Thoracic aorta (tissue), 2 donors: ENCODE results near the gene DHX36. TPM values are rescaled to one million over a fixed set of nuclear protein-coding genes. Genes with fewer than 3 reads are reported as not detected.

Source experiments
- ATAC-seq: fragments of 150-250 bp; one replicate; pipeline ENCODE4 v1.8.0; 2017; ENCODE audit warnings: low read depth; ENCODE audit not compliant: insufficient number of reproducible peaks, low FRiP score
- DNase-seq: peaks from one replicate; pipeline ENCODE4 v3.0.0-alpha.2; 2020; ENCODE audit warnings: low spot score
- H3K27ac ChIP-seq, 2 donors: fragments of 200-600 bp; sonication (generic); 1 replicate in 1 of 2; 2 replicates in 1 of 2; pipeline ENCODE4 v1.5.1; 2016; ENCODE audit warnings: mild to moderate bottlenecking in 2 of 2, moderate library complexity in 2 of 2
- H3K27me3 ChIP-seq: fragments of 200-600 bp; sonication (generic); replicated peaks from 2 replicates; pipeline ENCODE4 v1.6.0; 2016; ENCODE audit warnings: mild to moderate bottlenecking; ENCODE audit not compliant: insufficient read depth
- H3K36me3 ChIP-seq: fragments of 200-600 bp; sonication (generic); one replicate; pipeline ENCODE4 v1.5.1; 2016
- H3K4me1 ChIP-seq, 2 donors: fragments of 200-600 bp; sonication (generic); 1 replicate in 1 of 2; 2 replicates in 1 of 2; pipeline versions ENCODE4 v1.5.1 to v1.6.0; 2016; ENCODE audit warnings: low read depth in 2 of 2, mild to moderate bottlenecking in 1 of 2; ENCODE audit not compliant: control insufficient read depth in 1 of 2
- H3K4me3 ChIP-seq: fragments of 200-600 bp; sonication (generic); 2 replicates; pipeline ENCODE4 v1.5.1; 2016; ENCODE audit warnings: mild to moderate bottlenecking
- H3K9me3 ChIP-seq: fragments of 200-600 bp; sonication (generic); 2 replicates; pipeline ENCODE4 v1.5.1; 2016
- total RNA-seq, 2 donors: library from RNA; depleted of rRNA; stranded (reverse); fragments of >200 nt; gene quantifications; one replicate each; pipeline versions ENCODE4 v1.1.0 to v1.2.3, GENCODE V29; 2016
- TF ChIP-seq, protein P1 (sequence below): fragments of 200-600 bp; sonication (generic); IDR thresholded peaks from one replicate; pipeline ENCODE4 v1.5.1; 2019; ENCODE audit warnings: antibody characterized with exemption

Gene DHX36
- total RNA-seq, 2 donors from 2014 or later: 71.5 to 128 TPM

DNA sequence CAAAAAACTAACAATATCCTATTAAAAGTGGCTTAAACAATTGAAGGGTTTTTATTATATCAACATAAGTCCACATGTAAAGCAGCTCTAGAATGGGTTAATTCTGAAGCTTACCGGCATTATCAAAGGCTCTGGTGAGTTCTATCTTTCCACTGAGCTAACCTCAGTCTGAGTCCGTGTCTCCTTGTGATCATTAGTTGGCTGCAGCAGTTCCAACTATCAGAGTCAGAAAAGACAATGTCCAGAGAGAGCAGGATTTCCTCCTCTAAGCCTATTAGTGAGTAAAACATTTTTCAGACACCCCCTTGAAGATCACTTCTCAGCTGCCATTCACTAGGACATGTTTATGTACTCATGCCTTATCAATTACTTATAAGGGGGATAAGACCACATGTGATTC, 49.9 kb downstream of the DHX36 start:
- Histone ChIP-seq H3K27ac (peak overlapping the region in 1 of 2 donors; percentile 9), H3K27me3 (no peaks in the 10 kb centered on the region), H3K36me3 (peaks cover 5% of the 10 kb centered on the region), H3K4me1 (peaks cover 0 to 12% of the 10 kb centered on the region in 2 donors), H3K4me3 (no peak overlapping the region), H3K9me3 (no peaks in the 10 kb centered on the region)
- ATAC-seq (no peak), DNase-seq (no peak)
- TF ChIP-seq, protein P1, sequence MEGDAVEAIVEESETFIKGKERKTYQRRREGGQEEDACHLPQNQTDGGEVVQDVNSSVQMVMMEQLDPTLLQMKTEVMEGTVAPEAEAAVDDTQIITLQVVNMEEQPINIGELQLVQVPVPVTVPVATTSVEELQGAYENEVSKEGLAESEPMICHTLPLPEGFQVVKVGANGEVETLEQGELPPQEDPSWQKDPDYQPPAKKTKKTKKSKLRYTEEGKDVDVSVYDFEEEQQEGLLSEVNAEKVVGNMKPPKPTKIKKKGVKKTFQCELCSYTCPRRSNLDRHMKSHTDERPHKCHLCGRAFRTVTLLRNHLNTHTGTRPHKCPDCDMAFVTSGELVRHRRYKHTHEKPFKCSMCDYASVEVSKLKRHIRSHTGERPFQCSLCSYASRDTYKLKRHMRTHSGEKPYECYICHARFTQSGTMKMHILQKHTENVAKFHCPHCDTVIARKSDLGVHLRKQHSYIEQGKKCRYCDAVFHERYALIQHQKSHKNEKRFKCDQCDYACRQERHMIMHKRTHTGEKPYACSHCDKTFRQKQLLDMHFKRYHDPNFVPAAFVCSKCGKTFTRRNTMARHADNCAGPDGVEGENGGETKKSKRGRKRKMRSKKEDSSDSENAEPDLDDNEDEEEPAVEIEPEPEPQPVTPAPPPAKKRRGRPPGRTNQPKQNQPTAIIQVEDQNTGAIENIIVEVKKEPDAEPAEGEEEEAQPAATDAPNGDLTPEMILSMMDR: no peak

DNA sequence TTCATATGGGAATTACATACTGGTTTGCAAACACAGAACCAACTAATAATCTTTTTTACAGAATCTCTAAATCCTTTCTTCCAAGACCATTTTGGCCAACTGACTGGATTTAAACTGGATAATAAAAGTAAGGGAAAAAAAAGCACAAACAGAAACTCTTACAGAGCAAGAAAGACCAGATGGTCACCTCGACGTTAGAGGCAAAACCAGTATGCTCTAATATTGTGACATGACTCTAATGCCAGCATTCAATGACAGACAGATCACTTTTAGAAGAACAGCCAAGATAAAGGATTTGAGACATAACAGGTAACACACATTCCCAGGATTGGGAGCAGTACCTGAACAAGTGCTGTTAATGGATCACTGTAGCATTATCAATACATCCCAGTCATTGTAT, 50.9 kb downstream of the DHX36 start:
- H3K4me1 ChIP-seq: peaks cover 0 to 12% of the 10 kb centered on the region in 2 donors
- no peak for ATAC-seq
- no peak for DNase-seq
- H3K27ac ChIP-seq: no peak overlapping the region
- no peaks in the 10 kb centered on the region for H3K9me3 ChIP-seq
- H3K4me3 ChIP-seq: no peak overlapping the region
- TF ChIP-seq, protein P1: no peak
- peaks cover 5% of the 10 kb centered on the region for H3K36me3 ChIP-seq
- no peaks in the 10 kb centered on the region for H3K27me3 ChIP-seq

DNA sequence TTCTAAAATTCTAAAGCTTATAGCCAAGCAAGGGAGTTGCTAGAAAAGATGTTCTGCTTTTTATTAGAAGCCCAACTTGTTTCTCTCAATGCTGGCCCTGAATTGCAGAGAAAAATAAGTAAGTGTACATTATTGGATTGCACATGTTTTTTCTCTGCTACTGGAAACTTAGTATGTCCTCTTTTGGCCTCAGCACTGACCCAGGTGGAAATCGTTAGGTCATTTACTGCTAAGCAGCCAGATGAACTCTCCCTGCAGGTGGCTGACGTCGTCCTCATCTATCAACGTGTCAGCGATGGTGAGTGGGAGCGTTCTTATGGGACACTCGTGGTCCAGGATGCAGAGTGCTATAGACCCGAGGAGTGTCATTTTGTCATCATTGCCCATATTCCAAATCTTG, 69.8 kb downstream of the DHX36 start:
- Histone ChIP-seq H3K27ac (no peak overlapping the region), H3K27me3 (no peaks in the 10 kb centered on the region), H3K36me3 (peaks cover 31% of the 10 kb centered on the region), H3K4me1 (peaks cover 3 to 6% of the 10 kb centered on the region in 2 donors), H3K4me3 (no peak overlapping the region), H3K9me3 (no peaks in the 10 kb centered on the region)
- ATAC-seq (no peak), DNase-seq (no peak)
- TF ChIP-seq, protein P1: no peak

DNA sequence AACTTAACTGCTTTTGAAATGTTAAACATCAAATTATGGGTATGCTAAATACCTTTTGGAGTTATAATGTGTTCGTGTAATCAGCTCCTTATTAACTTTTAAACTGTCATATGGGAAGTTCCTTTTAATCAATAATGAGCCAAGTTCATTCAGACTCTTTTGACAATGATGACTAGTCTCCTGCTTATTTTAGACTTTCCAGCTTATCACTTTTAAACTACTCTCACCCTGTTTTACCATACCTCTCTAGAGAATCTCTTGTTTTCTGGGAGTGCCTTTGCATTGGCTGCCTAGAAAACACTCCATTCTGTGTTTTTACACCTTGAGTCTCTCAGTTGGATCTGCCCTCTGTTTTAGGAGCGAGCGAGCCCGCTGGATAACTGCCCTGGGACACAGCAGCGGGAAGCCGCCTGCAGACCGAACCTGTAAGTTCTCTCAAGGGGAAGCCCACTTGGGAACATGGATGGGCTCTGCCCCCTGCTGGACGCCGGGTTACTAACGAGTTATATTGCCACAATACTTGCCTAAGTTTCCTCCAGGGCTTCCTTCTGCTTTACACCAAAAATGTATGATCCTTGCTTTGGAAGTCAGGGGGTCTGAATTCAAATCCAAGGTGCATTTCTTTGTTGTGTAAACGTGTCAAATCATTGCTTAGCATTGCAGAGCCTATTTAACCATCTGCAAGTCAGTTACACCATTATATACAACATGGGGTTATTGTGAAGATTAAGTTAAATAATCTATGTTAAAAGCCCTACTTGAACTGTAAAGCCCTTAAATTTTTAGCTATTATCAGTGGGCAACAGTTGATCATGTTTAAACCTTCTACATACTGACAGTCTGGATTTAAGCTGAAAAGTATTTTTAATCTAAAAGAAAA, 71.3 kb downstream of the DHX36 start:
- no peaks in the 10 kb centered on the region for H3K9me3 ChIP-seq
- no peak overlapping the region for H3K27ac ChIP-seq
- H3K27me3 ChIP-seq: no peaks in the 10 kb centered on the region
- DNase-seq (peak; percentile 77), ATAC-seq (peak; percentile 52)
- H3K4me1 ChIP-seq: peaks cover 3 to 6% of the 10 kb centered on the region in 2 donors
- H3K4me3 ChIP-seq: peak overlapping the region; percentile 54
- TF ChIP-seq, protein P1: peak; percentile 94
- H3K36me3 ChIP-seq: peaks cover 16% of the 10 kb centered on the region

DNA sequence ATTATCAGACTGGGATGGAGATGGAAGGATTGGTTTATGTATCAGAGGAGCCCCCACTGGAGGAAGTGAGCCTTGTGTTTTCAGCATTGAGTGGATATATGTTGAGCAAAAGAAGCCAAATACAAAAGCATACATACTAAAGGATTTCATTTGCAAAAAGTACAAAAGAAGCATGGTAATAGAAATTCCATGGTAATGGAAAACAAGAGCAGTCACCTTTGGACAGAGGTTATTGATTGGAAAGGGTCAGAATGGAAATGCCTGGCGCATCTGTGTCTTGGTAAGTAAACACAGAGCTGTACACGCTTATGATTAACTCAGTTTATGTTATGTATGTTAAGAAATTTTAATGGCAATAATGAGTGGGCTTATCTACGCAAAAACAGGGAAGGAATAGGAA, 72.7 kb downstream of the DHX36 start:
- DNase-seq: no peak

More for the DNA sequence above, 72.7 kb downstream of the DHX36 start:
- Histone ChIP-seq H3K4me3 (no peak overlapping the region), H3K36me3 (peaks cover 7% of the 10 kb centered on the region), H3K27me3 (no peaks in the 10 kb centered on the region), H3K4me1 (peaks cover 3 to 6% of the 10 kb centered on the region in 2 donors), H3K9me3 (no peaks in the 10 kb centered on the region), H3K27ac (no peak overlapping the region)
- TF ChIP-seq, protein P1: no peak
- no peak for ATAC-seq
